ENCODE measurements around the gene CDKAL1. TPM values are rescaled to one million over a fixed set of nuclear protein-coding genes. Genes with fewer than 3 reads are reported as not detected.

The CDKAL1 gene
- total and polyA plus RNA-seq, 9 of the 15 experiments (the other 6 are each of a cell fraction or from before 2014, with no cell fraction given), result 11.2 to 36.3 (median 20.1) TPM

- TF ChIP-seq YY1 (IDR thresholded peaks at IDR 0.05; ENCODE audit: borderline replicate concordance in 1 of 3, control insufficient read depth in 1 of 3, extremely low read depth in 1 of 3, insufficient read depth in 3 of 3, insufficient read length in 1 of 3, insufficient replicate concordance in 2 of 3, low read depth in 1 of 3, low read length in 2 of 3) (no peak), MLLT1 (IDR thresholded peaks at IDR 0.05) (no peak), U2AF2 (optimal IDR thresholded peaks at IDR 0.05; ENCODE audit: low read depth, low read length) (no peak), PATZ1 (CRISPR knock-in tag; IDR thresholded peaks at IDR 0.05; ENCODE audit: borderline replicate concordance) (no peak), ZBTB9 (CRISPR knock-in tag; IDR thresholded peaks at IDR 0.05) (no peak), STAT5B (CRISPR knock-in tag; IDR thresholded peaks at IDR 0.05) (no peak), ZBTB17 (CRISPR knock-in tag; IDR thresholded peaks at IDR 0.05) (no peak), TEAD2 (tag; IDR thresholded peaks at IDR 0.05) (no peak)
Measured at GRCh38 chr6:20600831-20601230, 66.6 kb downstream of the CDKAL1 start (continued).

All from K562 (cell line).